GM13976 (cell line): Measurements from ENCODE around the gene MAD1L1.
"Not testable (repeated sequence)": the region's sequence is repeated elsewhere in the genome, so short reads cannot be mapped to it uniquely, and the experiment has no call there.

Experiments used
- DNase-seq: peaks from one replicate; pipeline ENCODE4 v3.0.0; 2012; ENCODE audit warnings: low spot score
- CTCF ChIP-seq: IDR thresholded peaks from 2 replicates; pipeline ENCODE4 v1.5.1; 2012; ENCODE audit warnings: borderline replicate concordance, mild to moderate bottlenecking; ENCODE audit not compliant: insufficient read depth; ENCODE audit errors: extremely low read depth, missing control alignments, control extremely low read depth
- in situ Hi-C: fragments of 300-500 bp; cut with MboI; formaldehyde crosslinking; loops from one replicate; pipeline ENCODE4 v1.12.0; 2022; ENCODE audit warnings: low sequenced_read_pairs, mixed read lengths, inconsistent platforms; ENCODE audit not compliant: unreplicated experiment

The MAD1L1 gene

DNA sequence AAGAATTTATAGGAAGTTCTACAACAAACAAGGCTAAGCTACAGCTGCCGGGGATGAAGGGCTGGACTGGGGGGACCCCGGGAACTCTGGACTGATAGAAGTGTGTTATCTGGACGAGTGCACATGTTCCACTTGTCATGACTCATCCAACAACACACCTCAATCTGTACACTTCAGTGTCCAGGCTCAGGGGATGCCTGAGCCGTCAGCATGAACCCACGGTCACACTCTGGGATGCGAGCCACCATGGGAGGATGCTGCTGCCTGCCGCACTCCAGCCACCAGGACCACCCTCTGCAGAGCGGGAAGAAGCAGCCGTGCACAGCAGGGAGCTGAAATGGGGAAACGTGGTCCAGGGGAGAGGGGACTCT, 67.5 kb downstream of the MAD1L1 start:
- no peak for DNase-seq
- in situ Hi-C loops = no loop called here
- TF ChIP-seq CTCF = no peak

DNA sequence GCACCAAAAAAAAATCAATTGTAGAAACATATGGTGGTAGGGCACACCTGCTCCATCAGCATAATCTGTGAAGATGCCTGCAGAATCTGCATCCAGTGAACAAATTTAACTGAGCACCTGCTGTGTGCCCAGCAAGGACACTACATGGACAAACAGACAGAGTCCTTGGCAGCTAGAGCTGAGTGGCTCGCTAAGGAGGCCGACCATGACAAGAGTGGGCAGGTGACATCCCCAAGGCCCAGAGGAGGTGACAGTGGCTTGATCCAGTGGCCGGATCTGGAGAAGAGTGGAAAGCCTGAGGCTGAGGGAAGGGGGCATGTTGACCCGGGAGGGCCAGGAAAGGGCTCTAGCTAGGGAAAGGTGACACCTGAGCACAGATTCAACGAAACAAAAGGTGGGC, 68.1 kb downstream of the MAD1L1 start:
- in situ Hi-C loops = no loop called here
- no peak for DNase-seq
- no peak for TF ChIP-seq CTCF

- TF ChIP-seq CTCF = no peak
- in situ Hi-C loops = no loop called here
- DNase-seq = no peak
Observed at GRCh38 chr7:2163600-2164555, 68.9 kb downstream of the MAD1L1 start.

DNA sequence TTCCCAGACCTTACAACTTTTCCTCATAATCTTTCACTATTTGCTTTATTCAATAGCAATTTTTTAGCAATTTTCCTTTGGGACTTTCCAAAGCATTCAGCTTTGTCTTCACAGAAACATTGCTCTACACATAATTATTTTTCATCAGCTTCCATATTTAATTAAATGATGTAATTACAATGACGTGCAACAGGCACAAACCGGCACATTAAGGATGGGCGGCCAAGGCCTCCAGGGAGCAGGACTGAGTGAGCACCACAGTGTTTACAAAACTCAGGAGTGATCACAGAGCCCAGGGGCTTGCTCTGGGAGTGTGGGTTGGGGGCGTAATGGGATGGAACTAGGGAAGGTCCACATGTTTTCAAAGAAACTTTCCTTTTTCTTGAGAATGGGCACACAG, 69.8 kb downstream of the MAD1L1 start:
- TF ChIP-seq CTCF = no peak
- in situ Hi-C loops = no loop called here
- DNase-seq = no peak

- DNase-seq, in situ Hi-C loops: not testable (repeated sequence)
Observed at GRCh38 chr7:2162004-2162902, 70.5 kb downstream of the MAD1L1 start.

GRCh38 chr7:2159176-2159520, 73.6 kb downstream of the MAD1L1 start:
- no peak for DNase-seq
- no peak for TF ChIP-seq CTCF
- in situ Hi-C loops = no loop called here
